ENCODE results near the gene HMGXB4. TPM values are rescaled to one million over a fixed set of nuclear protein-coding genes. Genes with fewer than 3 reads are reported as not detected.

Gene HMGXB4
- total and polyA plus RNA-seq, 9 of the 15 experiments (the other 6 are each of a cell fraction or from before 2014, with no cell fraction given), result 9.9 to 31.4 (median 24.8) TPM

DNA sequence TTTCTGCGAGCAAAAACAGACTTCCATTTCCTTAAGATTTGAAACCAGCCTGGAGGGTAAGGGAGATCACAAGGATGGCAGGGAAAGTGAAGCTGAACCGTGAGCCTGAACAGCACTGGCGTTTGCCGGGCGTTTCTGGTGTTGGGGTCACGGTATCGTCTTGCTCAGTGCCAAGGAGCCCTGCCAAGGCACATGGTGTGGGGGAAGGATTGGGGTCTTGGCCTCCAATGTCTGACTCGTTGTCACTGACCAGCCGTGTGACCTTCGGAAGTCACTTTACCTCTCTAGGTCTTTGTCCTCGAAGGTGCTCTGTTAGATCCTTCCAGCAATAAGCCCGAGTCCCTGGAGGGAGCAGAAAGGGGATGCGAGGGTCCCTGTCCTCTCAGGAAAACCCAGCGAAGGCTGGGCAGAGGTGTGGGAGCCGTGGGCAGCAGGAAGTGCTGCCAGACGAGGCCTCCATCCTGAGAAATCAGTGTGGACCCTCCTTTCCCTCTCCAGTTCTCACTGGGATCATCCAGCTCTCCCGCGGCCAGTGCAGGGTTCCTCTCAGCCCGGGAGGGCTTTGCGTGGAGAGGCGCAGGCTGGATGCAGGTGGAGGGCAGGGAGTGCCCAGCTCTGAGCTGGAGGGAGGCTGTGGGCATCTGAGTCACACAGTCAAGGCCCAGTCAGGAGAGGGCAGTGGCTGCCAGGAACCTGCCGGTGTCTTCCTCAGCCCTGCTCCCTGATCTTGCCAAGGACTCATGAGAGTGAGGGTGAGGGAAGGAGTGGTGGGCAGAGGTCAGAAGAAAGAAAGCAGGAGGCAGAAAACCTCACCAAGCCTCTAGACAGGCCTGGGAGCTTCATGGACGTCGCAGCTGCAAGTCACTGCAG lies 61.3 kb downstream of the HMGXB4 start:
- CTCF ChIA-PET (ENCODE audit: low intra/inter-chr PET ratio), result no interaction called here
- no peak overlapping the region for H3K27ac ChIP-seq (ENCODE audit: extremely low read depth, low read depth, low read length)
- no peak for ATAC-seq
- H3K27me3 ChIP-seq (ENCODE audit: control insufficient read depth in 2 of 2, insufficient read depth in 2 of 2, low read length in 2 of 2), result no peaks in the 10 kb centered on the region
- no peak overlapping the region for H3K4me2 ChIP-seq (ENCODE audit: insufficient read depth, low read length)
- H3K79me2 ChIP-seq (ENCODE audit: control insufficient read depth, insufficient read depth, low read length), result no peaks in the 10 kb centered on the region
- FAIRE-seq, result no peak
- POLR2A ChIA-PET, result interaction anchor here (0.7 kb wide), 1 partner anchor 9 kb away, joined by 3 read pairs; no protein-coding TSS in a partner anchor
- no peaks in the 10 kb centered on the region for H4K20me1 ChIP-seq (replicated peaks; ENCODE audit: control insufficient read depth, insufficient read depth, low read length)
- BruUV-seq (replicated peaks), result no TSS peak
- peaks cover 11% of the 10 kb centered on the region; the same call in 1 of the 3 replicates for H3K36me3 ChIP-seq (ENCODE audit: control insufficient read depth, insufficient read depth, low read length)
- TF ChIP-seq ZSCAN29 (IDR thresholded peaks at IDR 0.05) (no peak), PHB2 (IDR thresholded peaks at IDR 0.05; ENCODE audit: low read depth) (no peak), ZFP1 (CRISPR knock-in tag; IDR thresholded peaks at IDR 0.05) (no peak), HOXB6 (CRISPR knock-in tag; IDR thresholded peaks at IDR 0.05; ENCODE audit: borderline replicate concordance) (no peak), TARDBP (IDR thresholded peaks at IDR 0.05) (no peak), HDAC2 (IDR thresholded peaks at IDR 0.05) (no peak), PTTG1 (tag; IDR thresholded peaks at IDR 0.05; ENCODE audit: low read depth) (no peak), ZNF584 (CRISPR knock-in tag; IDR thresholded peaks at IDR 0.05; ENCODE audit: low read depth) (no peak), RNF2 (IDR thresholded peaks at IDR 0.05) (no peak)
- TF ChIP-seq, protein P1, sequence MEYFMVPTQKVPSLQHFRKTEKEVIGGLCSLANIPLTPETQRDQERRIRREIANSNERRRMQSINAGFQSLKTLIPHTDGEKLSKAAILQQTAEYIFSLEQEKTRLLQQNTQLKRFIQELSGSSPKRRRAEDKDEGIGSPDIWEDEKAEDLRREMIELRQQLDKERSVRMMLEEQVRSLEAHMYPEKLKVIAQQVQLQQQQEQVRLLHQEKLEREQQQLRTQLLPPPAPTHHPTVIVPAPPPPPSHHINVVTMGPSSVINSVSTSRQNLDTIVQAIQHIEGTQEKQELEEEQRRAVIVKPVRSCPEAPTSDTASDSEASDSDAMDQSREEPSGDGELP (CRISPR knock-in tag; IDR thresholded peaks at IDR 0.05; ENCODE audit: borderline replicate concordance), result no peak
- TF ChIP-seq, protein P2, sequence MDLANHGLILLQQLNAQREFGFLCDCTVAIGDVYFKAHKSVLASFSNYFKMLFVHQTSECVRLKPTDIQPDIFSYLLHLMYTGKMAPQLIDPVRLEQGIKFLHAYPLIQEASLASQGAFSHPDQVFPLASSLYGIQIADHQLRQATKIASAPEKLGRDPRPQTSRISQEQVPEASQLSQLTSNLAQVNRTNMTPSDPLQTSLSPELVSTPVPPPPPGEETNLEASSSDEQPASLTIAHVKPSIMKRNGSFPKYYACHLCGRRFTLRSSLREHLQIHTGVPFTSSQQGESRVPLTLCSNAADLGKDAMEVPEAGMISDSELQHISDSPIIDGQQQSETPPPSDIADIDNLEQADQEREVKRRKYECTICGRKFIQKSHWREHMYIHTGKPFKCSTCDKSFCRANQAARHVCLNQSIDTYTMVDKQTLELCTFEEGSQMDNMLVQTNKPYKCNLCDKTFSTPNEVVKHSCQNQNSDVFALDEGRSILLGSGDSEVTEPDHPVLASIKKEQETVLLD (IDR thresholded peaks at IDR 0.05), result no peak
- TF ChIP-seq, protein P3, sequence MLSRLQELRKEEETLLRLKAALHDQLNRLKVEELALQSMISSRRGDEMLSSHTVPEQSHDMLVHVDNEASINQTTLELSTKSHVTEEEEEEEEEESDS (CRISPR knock-in tag; IDR thresholded peaks at IDR 0.05), result no peak
- TF ChIP-seq, protein P4, sequence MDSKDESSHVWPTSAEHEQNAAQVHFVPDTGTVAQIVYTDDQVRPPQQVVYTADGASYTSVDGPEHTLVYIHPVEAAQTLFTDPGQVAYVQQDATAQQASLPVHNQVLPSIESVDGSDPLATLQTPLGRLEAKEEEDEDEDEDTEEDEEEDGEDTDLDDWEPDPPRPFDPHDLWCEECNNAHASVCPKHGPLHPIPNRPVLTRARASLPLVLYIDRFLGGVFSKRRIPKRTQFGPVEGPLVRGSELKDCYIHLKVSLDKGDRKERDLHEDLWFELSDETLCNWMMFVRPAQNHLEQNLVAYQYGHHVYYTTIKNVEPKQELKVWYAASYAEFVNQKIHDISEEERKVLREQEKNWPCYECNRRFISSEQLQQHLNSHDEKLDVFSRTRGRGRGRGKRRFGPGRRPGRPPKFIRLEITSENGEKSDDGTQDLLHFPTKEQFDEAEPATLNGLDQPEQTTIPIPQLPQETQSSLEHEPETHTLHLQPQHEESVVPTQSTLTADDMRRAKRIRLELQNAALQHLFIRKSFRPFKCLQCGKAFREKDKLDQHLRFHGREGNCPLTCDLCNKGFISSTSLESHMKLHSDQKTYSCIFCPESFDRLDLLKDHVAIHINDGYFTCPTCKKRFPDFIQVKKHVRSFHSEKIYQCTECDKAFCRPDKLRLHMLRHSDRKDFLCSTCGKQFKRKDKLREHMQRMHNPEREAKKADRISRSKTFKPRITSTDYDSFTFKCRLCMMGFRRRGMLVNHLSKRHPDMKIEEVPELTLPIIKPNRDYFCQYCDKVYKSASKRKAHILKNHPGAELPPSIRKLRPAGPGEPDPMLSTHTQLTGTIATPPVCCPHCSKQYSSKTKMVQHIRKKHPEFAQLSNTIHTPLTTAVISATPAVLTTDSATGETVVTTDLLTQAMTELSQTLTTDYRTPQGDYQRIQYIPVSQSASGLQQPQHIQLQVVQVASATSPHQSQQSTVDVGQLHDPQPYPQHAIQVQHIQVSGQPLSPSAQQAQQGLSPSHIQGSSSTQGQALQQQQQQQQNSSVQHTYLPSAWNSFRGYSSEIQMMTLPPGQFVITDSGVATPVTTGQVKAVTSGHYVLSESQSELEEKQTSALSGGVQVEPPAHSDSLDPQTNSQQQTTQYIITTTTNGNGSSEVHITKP (IDR thresholded peaks at IDR 0.05; ENCODE audit: partially characterized antibody), result no peak
- no peaks in the 10 kb centered on the region for H3K9me3 ChIP-seq (replicated peaks; ENCODE audit: control insufficient read depth, insufficient read depth, low read depth, low read length)
- 79% methylated on average over 14 of the region's 24 CpGs for WGBS (ENCODE audit: insufficient coverage, low coverage, missing lambda C conversion rate)
- no peak overlapping the region for H2AFZ ChIP-seq (ENCODE audit: low read depth, low read length)
- peaks cover 0 to 3% of the 10 kb centered on the region in 2 experiments; a peak in 2 of 5 replicates for H3K4me1 ChIP-seq (replicated peaks in 1 of 2; ENCODE audit: control insufficient read depth in 2 of 2, insufficient read depth in 2 of 2, low read length in 2 of 2)
- H3K9ac ChIP-seq (ENCODE audit: insufficient read depth in 1 of 2, low read depth in 2 of 2, low read length in 2 of 2), result no peak overlapping the region; a peak in 1 of 4 replicates
- in situ Hi-C loops (cut with MboI) (no loop called here), intact Hi-C loops (cut with micrococcal nuclease) (no loop called here)
- H3K9me1 ChIP-seq (ENCODE audit: control insufficient read depth, insufficient read depth, low read length), result no peaks in the 10 kb centered on the region
- no peak for DNase-seq (ENCODE audit: extremely low read depth in 1 of 4, low spot score in 3 of 4)
- no peak overlapping the region for H3K4me3 ChIP-seq
